Keratinocyte (primary cell): ENCODE data around the gene HMGCS2.

ENCODE experiments used
- CTCF ChIP-seq, 3 experiments: IDR thresholded peaks in 1 of 3; conservative IDR thresholded peaks in 1 of 3; optimal IDR thresholded peaks in 1 of 3; 2 replicates in 2 of 3; 3 replicates in 1 of 3; pipeline versions ENCODE3 to v1.5.1; 2011; ENCODE audit warnings: low read length in 3 of 3, mild to moderate bottlenecking in 3 of 3, moderate library complexity in 2 of 3, control low read depth in 1 of 3, inconsistent platforms in 1 of 3; ENCODE audit not compliant: insufficient read depth in 2 of 3; ENCODE audit errors: extremely low read depth in 1 of 3
- EZH2 ChIP-seq: IDR thresholded peaks from one replicate; pipeline ENCODE4 v1.6.1; 2012; ENCODE audit warnings: inconsistent platforms, mild to moderate bottlenecking, low read length, moderate library complexity

- no peak for TF ChIP-seq CTCF (optimal IDR thresholded peaks at IDR 0.05 in 1 of 3, IDR thresholded peaks at IDR 0.05 in 1 of 3, conservative IDR thresholded peaks at IDR 0.05 in 1 of 3; ENCODE audit: extremely low read depth in 1 of 3, insufficient read depth in 2 of 3, low read length in 3 of 3)
- no peak for TF ChIP-seq EZH2
Observed at GRCh38 chr1:119745034-119745433, 23.7 kb downstream of the HMGCS2 start.
